AG04449 (cell line): ENCODE measurements around the gene WFIKKN1.

Experiments
- CTCF ChIA-PET: fragments of 350-600 bp; formaldehyde crosslinking; extraction: SDS; loops from one replicate; lab custom pipeline; 2021; ENCODE audit warnings: antibody characterized with exemption; lab: Yijun Ruan, JAX
- POLR2A ChIA-PET: fragments of 400-600, 350-600 bp; formaldehyde crosslinking; extraction: SDS; loops from one replicate; lab custom pipeline; 2020; ENCODE audit warnings: antibody characterized with exemption, inconsistent platforms; lab: Yijun Ruan, JAX
- DNase-seq: peaks from one replicate; pipeline ENCODE4 v3.0.0-alpha.2; 2010; ENCODE audit warnings: low read depth, low spot score
- H3K4me3 ChIP-seq: 2 replicates; pipeline ENCODE4 v1.5.1; 2011; ENCODE audit warnings: low read depth, mild to moderate bottlenecking, control low read depth, low read length
- TF ChIP-seq, protein P1 (sequence below): IDR thresholded peaks from one replicate; pipeline ENCODE4 v1.5.1; 2011; ENCODE audit warnings: mild to moderate bottlenecking, moderate library complexity, low read length, control low read depth, inconsistent platforms; ENCODE audit not compliant: insufficient read depth; ENCODE audit errors: missing control alignments

Gene WFIKKN1

DNA sequence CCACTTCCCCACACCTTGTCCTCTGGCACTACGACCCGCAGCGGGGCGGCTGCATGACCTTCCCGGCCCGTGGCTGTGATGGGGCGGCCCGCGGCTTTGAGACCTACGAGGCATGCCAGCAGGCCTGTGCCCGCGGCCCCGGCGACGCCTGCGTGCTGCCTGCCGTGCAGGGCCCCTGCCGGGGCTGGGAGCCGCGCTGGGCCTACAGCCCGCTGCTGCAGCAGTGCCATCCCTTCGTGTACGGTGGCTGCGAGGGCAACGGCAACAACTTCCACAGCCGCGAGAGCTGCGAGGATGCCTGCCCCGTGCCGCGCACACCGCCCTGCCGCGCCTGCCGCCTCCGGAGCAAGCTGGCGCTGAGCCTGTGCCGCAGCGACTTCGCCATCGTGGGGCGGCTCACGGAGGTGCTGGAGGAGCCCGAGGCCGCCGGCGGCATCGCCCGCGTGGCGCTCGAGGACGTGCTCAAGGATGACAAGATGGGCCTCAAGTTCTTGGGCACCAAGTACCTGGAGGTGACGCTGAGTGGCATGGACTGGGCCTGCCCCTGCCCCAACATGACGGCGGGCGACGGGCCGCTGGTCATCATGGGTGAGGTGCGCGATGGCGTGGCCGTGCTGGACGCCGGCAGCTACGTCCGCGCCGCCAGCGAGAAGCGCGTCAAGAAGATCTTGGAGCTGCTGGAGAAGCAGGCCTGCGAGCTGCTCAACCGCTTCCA is 2.7 kb downstream of the WFIKKN1 start:
- H3K4me3 ChIP-seq, result no peak overlapping the region
- POLR2A ChIA-PET, result interaction anchor here (0.6 kb wide), 1 partner anchor 398 kb away, joined by 3 read pairs; no protein-coding TSS in a partner anchor
- DNase-seq, result no peak
- TF ChIP-seq, protein P1, sequence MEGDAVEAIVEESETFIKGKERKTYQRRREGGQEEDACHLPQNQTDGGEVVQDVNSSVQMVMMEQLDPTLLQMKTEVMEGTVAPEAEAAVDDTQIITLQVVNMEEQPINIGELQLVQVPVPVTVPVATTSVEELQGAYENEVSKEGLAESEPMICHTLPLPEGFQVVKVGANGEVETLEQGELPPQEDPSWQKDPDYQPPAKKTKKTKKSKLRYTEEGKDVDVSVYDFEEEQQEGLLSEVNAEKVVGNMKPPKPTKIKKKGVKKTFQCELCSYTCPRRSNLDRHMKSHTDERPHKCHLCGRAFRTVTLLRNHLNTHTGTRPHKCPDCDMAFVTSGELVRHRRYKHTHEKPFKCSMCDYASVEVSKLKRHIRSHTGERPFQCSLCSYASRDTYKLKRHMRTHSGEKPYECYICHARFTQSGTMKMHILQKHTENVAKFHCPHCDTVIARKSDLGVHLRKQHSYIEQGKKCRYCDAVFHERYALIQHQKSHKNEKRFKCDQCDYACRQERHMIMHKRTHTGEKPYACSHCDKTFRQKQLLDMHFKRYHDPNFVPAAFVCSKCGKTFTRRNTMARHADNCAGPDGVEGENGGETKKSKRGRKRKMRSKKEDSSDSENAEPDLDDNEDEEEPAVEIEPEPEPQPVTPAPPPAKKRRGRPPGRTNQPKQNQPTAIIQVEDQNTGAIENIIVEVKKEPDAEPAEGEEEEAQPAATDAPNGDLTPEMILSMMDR, result no peak
- CTCF ChIA-PET, result no interaction called here

DNA sequence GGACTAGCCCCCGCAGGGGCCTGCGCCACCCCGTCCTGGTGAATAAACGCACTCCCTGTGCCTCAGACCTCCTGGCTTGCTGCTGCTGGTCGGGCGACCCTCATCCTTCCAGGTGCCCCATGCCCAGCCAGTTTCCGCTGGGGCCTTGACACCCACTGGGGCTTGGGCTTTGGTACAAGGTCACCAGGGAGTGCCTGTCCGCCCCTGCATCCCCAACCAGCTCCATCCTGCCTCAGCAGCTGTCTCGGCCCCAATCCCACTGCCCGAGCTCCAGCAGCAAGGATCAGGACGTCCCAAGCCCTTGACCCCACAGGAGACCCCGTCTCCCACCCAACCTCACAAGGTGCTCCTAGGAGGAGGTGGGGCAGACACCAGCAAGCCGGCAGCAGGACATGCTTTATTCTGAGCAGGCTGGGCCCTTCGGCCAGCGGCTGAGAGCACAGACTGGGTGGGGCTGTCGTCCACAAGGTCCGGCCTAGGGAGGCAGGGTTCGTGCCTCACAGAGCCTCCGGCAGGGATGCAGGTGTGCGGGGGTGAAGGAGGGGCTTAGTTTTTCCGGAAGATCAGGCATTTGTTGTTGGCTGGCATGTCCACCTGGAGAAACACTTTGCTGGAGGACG is 3.4 kb downstream of the WFIKKN1 start:
- TF ChIP-seq, protein P1, result no peak
- no peak for DNase-seq
- H3K4me3 ChIP-seq, result no peak overlapping the region
- POLR2A ChIA-PET, result interaction anchor here (0.6 kb wide), 1 partner anchor 399 kb away, joined by 3 read pairs; no protein-coding TSS in a partner anchor
- CTCF ChIA-PET, result no interaction called here

DNA sequence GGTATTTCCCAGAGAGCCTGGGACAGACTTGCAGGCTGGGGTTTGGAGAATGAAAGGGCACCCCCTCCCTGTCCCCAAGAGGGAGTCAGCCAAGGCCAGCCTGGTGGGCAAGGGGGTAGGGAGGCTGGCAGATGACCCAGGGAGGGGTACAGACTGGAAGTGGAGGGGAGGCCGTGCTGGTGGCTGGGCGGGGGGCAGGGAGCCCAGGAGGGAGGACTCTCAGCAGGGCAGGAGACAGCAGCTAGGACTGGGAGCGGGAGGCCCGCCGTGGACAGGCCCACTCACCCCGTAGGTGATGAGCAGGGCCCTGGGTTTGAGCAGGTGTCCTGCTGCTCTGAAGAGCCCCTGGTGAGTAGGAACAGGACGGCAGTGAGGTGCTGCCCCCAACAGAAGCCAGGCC is 4.2 kb downstream of the WFIKKN1 start:
- TF ChIP-seq, protein P1, result no peak
- DNase-seq, result no peak
- H3K4me3 ChIP-seq, result peak overlapping the region; percentile 92
- CTCF ChIA-PET, result no interaction called here
- POLR2A ChIA-PET, result no interaction called here

DNA sequence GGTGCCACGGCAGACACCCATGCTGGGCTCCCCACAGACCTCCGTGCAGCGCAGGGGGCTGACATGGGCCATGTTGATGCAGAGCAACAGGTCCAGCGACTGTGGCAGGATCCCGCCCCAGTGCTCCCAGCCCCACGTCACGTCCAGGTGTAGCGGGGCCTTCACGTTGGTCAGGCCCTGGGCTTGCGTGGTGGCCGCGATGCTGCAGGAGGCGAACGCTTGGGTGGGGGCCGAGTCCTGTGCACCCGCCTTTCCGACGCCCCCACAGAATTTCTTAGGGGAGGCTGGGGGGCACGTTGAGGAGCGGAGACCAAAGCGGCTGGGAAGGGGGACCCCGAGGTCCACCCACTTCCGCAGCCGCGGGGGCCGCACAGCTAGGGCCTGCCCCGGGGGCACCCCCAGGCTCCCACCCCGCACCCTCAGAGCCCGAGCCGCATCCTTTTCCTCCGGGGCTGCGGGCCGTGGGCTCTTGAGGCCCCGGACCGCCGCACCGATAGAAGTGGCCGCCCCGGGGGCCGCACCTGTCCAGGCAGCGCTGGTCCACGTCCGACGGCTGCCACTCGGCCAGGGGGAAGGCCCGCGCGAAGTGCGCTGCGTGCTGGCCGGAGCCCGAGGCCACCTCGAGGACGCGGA is 4.9 kb downstream of the WFIKKN1 start:
- DNase-seq, result no peak
- TF ChIP-seq, protein P1, result no peak
- peak overlapping the region; percentile 92 for H3K4me3 ChIP-seq
- POLR2A ChIA-PET, result interaction anchor here (0.7 to 1.5 kb wide), 3 partner anchors 12 to 108 kb away, joined by 3 to 5 read pairs (median 3); partner anchors contain the start of gene CAPN15
- CTCF ChIA-PET, result no interaction called here

DNA sequence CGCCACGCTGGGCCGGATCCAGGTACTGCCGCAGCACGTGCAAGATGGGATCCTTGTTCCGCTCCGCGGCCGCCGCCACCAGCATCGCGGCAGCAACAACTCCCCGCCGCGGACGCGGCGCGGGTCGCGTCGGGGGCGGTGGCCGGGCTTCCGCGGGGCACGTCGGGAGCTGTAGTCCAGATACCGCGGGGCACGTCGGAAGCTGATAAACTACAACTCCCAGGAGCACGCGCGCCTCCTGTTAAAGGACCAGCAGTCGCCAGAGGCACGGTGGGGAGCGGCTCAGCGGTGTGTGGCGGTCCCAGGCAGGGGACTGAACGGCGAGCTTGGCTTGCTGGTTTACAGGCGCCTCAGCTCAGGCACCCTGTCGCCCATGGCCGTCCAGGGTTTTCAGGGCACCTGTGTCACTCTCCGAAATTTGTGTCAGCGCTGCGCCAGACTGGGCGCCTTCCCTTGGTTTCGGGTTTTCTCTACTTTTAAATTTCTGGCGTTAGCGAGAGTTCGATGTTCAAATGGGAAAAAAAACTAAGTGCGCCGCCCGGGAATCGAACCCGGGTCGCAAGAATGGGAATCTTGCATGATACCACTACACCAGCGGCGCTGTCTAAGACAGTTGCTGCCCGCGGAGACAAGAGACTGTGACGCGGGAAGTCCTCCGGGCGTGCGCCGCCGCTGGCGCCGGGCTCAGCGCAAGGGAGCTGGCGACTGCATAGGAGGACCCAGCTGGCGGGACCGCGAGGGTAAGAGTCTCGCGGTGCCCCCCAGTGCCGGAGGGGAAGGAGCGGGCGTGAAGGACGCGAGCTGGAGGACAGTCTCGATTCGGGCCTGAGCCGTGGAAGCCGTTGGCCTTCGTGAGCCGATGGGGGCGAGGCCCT is 5.7 kb downstream of the WFIKKN1 start, which contains the start of gene METTL26:
Gene METTL26 (minus strand): TSS at position 100 of the 875 bp plus-strand sequence. CDS start 15 bp downstream, at position 85.
- DNase-seq, result peak; percentile 52
- POLR2A ChIA-PET, result interaction anchor here (0.6 to 1.5 kb wide), 7 partner anchors 9 to 109 kb away, joined by 3 to 5 read pairs (median 3); partner anchors contain the start of genes CAPN15 and WDR90
- CTCF ChIA-PET, result interaction anchor here (0.9 to 1.6 kb wide), 3 partner anchors 12 to 31 kb away, joined by 3 to 5 read pairs (median 3); no protein-coding TSS in a partner anchor
- TF ChIP-seq, protein P1, result no peak
- peak within 1 kb of the TSS; percentile 92 for H3K4me3 ChIP-seq
